GM23338 (cell line): ENCODE results near the gene EXOC4. TPM values are rescaled to one million over a fixed set of nuclear protein-coding genes. Genes with fewer than 3 reads are reported as not detected.

Experiments used
- NANOG ChIP-seq: IDR thresholded peaks from 2 replicates; pipeline ENCODE4 v1.6.1; 2016; ENCODE audit warnings: antibody characterized with exemption, borderline replicate concordance
- ZNF114 ChIP-seq: fragments of 250-450 bp; sonication (Bioruptor Pico); IDR thresholded peaks from 2 replicates; pipeline ENCODE4 v1.5.0; 2020; ENCODE audit warnings: mild to moderate bottlenecking, moderate library complexity
- polyA plus RNA-seq: library from polyadenylated mRNA; unstranded; fragments of >200 nt; fragmentation: Nextera tagmentation; extraction: Ambion mirVana; gene quantifications from 2 replicates; pipeline ENCODE4 v1.2.1, GENCODE V29; 2016
- total RNA-seq: library from RNA; depleted of rRNA; stranded (reverse); fragments of >200 nt; shearing (Covaris generic); gene quantifications from 2 replicates; pipeline ENCODE4 v1.2.3, GENCODE V29; 2014
- TF ChIP-seq, protein P1 (sequence below): IDR thresholded peaks from one replicate; pipeline ENCODE4 v1.6.1; 2018; ENCODE audit warnings: antibody characterized with exemption; ENCODE audit not compliant: unreplicated experiment
- TF ChIP-seq, protein P2 (sequence below): fragments of 250-450 bp; sonication (Bioruptor Pico); IDR thresholded peaks from 2 replicates; pipeline ENCODE4 v1.5.0; 2020; ENCODE audit warnings: mild to moderate bottlenecking, moderate library complexity
- TF ChIP-seq, protein P3 (sequence below): IDR thresholded peaks from 2 replicates; pipeline ENCODE4 v1.6.1; 2016; ENCODE audit warnings: antibody characterized with exemption

The EXOC4 gene
- total and polyA plus RNA-seq, 2 experiments from 2014 or later: 37.5 to 52.7 TPM

DNA sequence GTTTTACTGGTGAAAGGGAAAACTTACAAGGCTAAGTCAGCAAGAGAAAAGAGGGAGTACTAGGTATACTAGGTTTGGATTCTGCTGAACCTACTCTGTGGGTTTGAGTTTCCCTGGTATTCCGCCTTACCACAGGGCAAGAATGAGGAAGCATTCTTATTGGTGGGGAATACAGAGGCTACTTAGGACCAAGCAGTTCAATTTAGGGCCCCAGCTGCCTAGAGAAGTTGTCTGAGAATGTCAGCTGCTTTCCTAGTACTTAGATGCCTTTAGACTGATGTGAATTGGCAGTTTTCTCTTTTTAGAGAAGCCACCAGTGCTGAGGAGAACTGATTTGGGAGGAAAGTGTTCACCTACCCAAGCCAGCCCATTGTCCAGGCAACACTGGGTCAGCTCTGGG, 465.3 kb downstream of the EXOC4 start (continued):
- TF ChIP-seq, protein P1, sequence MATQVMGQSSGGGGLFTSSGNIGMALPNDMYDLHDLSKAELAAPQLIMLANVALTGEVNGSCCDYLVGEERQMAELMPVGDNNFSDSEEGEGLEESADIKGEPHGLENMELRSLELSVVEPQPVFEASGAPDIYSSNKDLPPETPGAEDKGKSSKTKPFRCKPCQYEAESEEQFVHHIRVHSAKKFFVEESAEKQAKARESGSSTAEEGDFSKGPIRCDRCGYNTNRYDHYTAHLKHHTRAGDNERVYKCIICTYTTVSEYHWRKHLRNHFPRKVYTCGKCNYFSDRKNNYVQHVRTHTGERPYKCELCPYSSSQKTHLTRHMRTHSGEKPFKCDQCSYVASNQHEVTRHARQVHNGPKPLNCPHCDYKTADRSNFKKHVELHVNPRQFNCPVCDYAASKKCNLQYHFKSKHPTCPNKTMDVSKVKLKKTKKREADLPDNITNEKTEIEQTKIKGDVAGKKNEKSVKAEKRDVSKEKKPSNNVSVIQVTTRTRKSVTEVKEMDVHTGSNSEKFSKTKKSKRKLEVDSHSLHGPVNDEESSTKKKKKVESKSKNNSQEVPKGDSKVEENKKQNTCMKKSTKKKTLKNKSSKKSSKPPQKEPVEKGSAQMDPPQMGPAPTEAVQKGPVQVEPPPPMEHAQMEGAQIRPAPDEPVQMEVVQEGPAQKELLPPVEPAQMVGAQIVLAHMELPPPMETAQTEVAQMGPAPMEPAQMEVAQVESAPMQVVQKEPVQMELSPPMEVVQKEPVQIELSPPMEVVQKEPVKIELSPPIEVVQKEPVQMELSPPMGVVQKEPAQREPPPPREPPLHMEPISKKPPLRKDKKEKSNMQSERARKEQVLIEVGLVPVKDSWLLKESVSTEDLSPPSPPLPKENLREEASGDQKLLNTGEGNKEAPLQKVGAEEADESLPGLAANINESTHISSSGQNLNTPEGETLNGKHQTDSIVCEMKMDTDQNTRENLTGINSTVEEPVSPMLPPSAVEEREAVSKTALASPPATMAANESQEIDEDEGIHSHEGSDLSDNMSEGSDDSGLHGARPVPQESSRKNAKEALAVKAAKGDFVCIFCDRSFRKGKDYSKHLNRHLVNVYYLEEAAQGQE: no peak
- TF ChIP-seq, protein P2, sequence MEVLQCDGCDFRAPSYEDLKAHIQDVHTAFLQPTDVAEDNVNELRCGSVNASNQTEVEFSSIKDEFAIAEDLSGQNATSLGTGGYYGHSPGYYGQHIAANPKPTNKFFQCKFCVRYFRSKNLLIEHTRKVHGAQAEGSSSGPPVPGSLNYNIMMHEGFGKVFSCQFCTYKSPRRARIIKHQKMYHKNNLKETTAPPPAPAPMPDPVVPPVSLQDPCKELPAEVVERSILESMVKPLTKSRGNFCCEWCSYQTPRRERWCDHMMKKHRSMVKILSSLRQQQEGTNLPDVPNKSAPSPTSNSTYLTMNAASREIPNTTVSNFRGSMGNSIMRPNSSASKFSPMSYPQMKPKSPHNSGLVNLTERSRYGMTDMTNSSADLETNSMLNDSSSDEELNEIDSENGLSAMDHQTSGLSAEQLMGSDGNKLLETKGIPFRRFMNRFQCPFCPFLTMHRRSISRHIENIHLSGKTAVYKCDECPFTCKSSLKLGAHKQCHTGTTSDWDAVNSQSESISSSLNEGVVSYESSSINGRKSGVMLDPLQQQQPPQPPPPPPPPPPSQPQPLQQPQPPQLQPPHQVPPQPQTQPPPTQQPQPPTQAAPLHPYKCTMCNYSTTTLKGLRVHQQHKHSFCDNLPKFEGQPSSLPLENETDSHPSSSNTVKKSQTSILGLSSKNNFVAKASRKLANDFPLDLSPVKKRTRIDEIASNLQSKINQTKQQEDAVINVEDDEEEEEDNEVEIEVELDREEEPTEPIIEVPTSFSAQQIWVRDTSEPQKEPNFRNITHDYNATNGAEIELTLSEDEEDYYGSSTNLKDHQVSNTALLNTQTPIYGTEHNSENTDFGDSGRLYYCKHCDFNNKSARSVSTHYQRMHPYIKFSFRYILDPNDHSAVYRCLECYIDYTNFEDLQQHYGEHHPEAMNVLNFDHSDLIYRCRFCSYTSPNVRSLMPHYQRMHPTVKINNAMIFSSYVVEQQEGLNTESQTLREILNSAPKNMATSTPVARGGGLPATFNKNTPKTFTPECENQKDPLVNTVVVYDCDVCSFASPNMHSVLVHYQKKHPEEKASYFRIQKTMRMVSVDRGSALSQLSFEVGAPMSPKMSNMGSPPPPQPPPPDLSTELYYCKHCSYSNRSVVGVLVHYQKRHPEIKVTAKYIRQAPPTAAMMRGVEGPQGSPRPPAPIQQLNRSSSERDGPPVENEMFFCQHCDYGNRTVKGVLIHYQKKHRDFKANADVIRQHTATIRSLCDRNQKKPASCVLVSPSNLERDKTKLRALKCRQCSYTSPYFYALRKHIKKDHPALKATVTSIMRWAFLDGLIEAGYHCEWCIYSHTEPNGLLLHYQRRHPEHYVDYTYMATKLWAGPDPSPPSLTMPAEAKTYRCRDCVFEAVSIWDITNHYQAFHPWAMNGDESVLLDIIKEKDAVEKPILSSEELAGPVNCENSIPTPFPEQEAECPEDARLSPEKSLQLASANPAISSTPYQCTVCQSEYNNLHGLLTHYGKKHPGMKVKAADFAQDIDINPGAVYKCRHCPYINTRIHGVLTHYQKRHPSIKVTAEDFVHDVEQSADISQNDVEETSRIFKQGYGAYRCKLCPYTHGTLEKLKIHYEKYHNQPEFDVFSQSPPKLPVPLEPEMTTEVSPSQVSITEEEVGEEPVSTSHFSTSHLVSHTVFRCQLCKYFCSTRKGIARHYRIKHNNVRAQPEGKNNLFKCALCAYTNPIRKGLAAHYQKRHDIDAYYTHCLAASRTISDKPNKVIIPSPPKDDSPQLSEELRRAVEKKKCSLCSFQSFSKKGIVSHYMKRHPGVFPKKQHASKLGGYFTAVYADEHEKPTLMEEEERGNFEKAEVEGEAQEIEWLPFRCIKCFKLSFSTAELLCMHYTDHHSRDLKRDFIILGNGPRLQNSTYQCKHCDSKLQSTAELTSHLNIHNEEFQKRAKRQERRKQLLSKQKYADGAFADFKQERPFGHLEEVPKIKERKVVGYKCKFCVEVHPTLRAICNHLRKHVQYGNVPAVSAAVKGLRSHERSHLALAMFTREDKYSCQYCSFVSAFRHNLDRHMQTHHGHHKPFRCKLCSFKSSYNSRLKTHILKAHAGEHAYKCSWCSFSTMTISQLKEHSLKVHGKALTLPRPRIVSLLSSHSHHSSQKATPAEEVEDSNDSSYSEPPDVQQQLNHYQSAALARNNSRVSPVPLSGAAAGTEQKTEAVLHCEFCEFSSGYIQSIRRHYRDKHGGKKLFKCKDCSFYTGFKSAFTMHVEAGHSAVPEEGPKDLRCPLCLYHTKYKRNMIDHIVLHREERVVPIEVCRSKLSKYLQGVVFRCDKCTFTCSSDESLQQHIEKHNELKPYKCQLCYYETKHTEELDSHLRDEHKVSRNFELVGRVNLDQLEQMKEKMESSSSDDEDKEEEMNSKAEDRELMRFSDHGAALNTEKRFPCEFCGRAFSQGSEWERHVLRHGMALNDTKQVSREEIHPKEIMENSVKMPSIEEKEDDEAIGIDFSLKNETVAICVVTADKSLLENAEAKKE (CRISPR knock-in tag): no peak
- TF ChIP-seq NANOG (no peak), ZNF114 (no peak)
- TF ChIP-seq, protein P3, sequence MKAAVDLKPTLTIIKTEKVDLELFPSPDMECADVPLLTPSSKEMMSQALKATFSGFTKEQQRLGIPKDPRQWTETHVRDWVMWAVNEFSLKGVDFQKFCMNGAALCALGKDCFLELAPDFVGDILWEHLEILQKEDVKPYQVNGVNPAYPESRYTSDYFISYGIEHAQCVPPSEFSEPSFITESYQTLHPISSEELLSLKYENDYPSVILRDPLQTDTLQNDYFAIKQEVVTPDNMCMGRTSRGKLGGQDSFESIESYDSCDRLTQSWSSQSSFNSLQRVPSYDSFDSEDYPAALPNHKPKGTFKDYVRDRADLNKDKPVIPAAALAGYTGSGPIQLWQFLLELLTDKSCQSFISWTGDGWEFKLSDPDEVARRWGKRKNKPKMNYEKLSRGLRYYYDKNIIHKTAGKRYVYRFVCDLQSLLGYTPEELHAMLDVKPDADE: no peak
